K562 (cell line): ENCODE measurements around the gene TMEM222. TPM values are rescaled to one million over a fixed set of nuclear protein-coding genes. Genes with fewer than 3 reads are reported as not detected.
A peak's percentile ranks its signal among the peaks of the same experiment; 100 is the strongest.

Experiments
- CHD2 ChIP-seq: IDR thresholded peaks from 2 replicates; pipeline ENCODE4 v1.6.1; 2011; ENCODE audit warnings: low read depth, low read length
- CREB3L1 ChIP-seq: fragments of 450-650 bp; IDR thresholded peaks from 2 replicates; pipeline ENCODE4 v1.6.1; 2014; ENCODE audit warnings: low read depth, mild to moderate bottlenecking, moderate library complexity, borderline replicate concordance
- CREM ChIP-seq: IDR thresholded peaks from 2 replicates; pipeline ENCODE4 v1.6.1; 2014; ENCODE audit warnings: antibody characterized with exemption, low read depth
- FOXK1 ChIP-seq: sonication (generic); formaldehyde crosslinking; IDR thresholded peaks from 2 replicates; pipeline ENCODE4 v1.8.0; 2022; ENCODE audit warnings: missing genetic modification reagents, mild to moderate bottlenecking, borderline replicate concordance
- FOXM1 ChIP-seq, 2 experiments: fragments of 450-650 bp in 1 of 2; sonication (generic) in 1 of 2; formaldehyde crosslinking in 1 of 2; IDR thresholded peaks; 2 replicates each; pipeline versions ENCODE4 v1.6.1 to v1.9.0; 2017 to 2022; ENCODE audit warnings: low read depth in 2 of 2, mild to moderate bottlenecking in 2 of 2, missing genetic modification reagents in 1 of 2, moderate library complexity in 1 of 2
- FOXO4 ChIP-seq: fragments of 450-650 bp; formaldehyde crosslinking; IDR thresholded peaks from 2 replicates; pipeline ENCODE4 v1.4.0; 2020; ENCODE audit warnings: mild to moderate bottlenecking, moderate library complexity
- GATAD2B ChIP-seq: fragments of 450-650 bp; IDR thresholded peaks from 2 replicates; pipeline ENCODE4 v1.6.1; 2017; ENCODE audit warnings: mild to moderate bottlenecking, borderline replicate concordance
- PKNOX1 ChIP-seq: fragments of 450-650 bp; IDR thresholded peaks from 2 replicates; pipeline ENCODE4 v1.6.1; 2016
- POLR3G ChIP-seq: IDR thresholded peaks from 2 replicates; pipeline ENCODE4 v1.6.1; 2011; ENCODE audit not compliant: insufficient read length, insufficient replicate concordance; ENCODE audit errors: extremely low read depth
- TCFL5 ChIP-seq: fragments of 250-450 bp; sonication (Bioruptor Pico); conservative IDR thresholded peaks from 2 replicates; pipeline ENCODE4 v1.6.1; 2021; ENCODE audit warnings: mild to moderate bottlenecking, moderate library complexity, matching md5 sums
- TFAM ChIP-seq: fragments of 250-450 bp; sonication (Bioruptor Pico); conservative IDR thresholded peaks from 2 replicates; pipeline ENCODE4 v1.5.0; 2021; ENCODE audit warnings: mild to moderate bottlenecking, moderate library complexity
- THRAP3 ChIP-seq: fragments of 450-650 bp; IDR thresholded peaks from 2 replicates; pipeline ENCODE4 v1.6.1; 2016; ENCODE audit warnings: mild to moderate bottlenecking, inconsistent platforms, borderline replicate concordance
- ZBTB17 ChIP-seq: fragments of 450-650 bp; formaldehyde crosslinking; IDR thresholded peaks from 2 replicates; pipeline ENCODE4 v1.4.0; 2020; ENCODE audit warnings: mild to moderate bottlenecking
- ZNF134 ChIP-seq: fragments of 250-450 bp; sonication (Bioruptor Pico); conservative IDR thresholded peaks from 2 replicates; pipeline ENCODE4 v1.4.0; 2020
- ZNF140 ChIP-seq: fragments of 250-450 bp; sonication (Bioruptor Pico); IDR thresholded peaks from 2 replicates; pipeline ENCODE4 v1.8.0; 2021; ENCODE audit warnings: moderate library complexity, mild to moderate bottlenecking, inconsistent platforms
- ZNF586 ChIP-seq: fragments of 450-650 bp; formaldehyde crosslinking; conservative IDR thresholded peaks from 2 replicates; pipeline ENCODE4 v1.4.0; 2020; ENCODE audit warnings: mild to moderate bottlenecking, moderate library complexity
- ZNF76 ChIP-seq: fragments of 250-450 bp; sonication (Bioruptor Pico); IDR thresholded peaks from 2 replicates; pipeline ENCODE4 v1.4.0; 2020; ENCODE audit warnings: mild to moderate bottlenecking, moderate library complexity, borderline replicate concordance
- ZNF785 ChIP-seq: fragments of 250-450 bp; sonication (Bioruptor Pico); IDR thresholded peaks from 2 replicates; pipeline ENCODE4 v1.4.0; 2020; ENCODE audit warnings: mild to moderate bottlenecking
- polyA plus RNA-seq, 8 experiments: library from polyadenylated mRNA; depleted of rRNA in 4 of 8; stranded (reverse) in 5 of 8; unstranded in 3 of 8; fragments of >200 nt; fragmentation: Nextera tagmentation in 2 of 8; fragmentation: Illumina TruSeq in 1 of 8; extraction: Ambion mirVana in 2 of 8; extraction: Trizol in 1 of 8; gene quantifications; 2 replicates each; pipeline versions ENCODE4 v1.2.1 to v1.2.3, GENCODE V29; 2011 to 2014; ENCODE audit warnings: inconsistent platforms in 1 of 8, missing spikeins in 1 of 8
- total RNA-seq, 7 experiments: library from RNA; depleted of rRNA in 6 of 7; stranded (reverse); fragments of >200 nt in 6 of 7; fragmentation: Illumina TruSeq in 2 of 7; extraction: Trizol in 2 of 7; gene quantifications; 2 replicates each; pipeline versions ENCODE4 v1.2.1 to v1.2.3, GENCODE V29; 2011 to 2021; ENCODE audit warnings: low replicate concordance in 1 of 7
- TF ChIP-seq, protein P1 (sequence below), 2 experiments: fragments of 450-650 bp in 1 of 2; sonication (generic) in 1 of 2; formaldehyde crosslinking; conservative IDR thresholded peaks; 2 replicates each; pipeline versions ENCODE4 v1.4.0 to v1.8.1; 2020 to 2022; ENCODE audit warnings: mild to moderate bottlenecking in 1 of 2, missing genetic modification reagents in 1 of 2
- TF ChIP-seq, protein P2 (sequence below): sonication (generic); formaldehyde crosslinking; IDR thresholded peaks from 2 replicates; pipeline ENCODE4 v1.8.0; 2022; ENCODE audit warnings: missing genetic modification reagents, mild to moderate bottlenecking, borderline replicate concordance

The TMEM222 gene
- total and polyA plus RNA-seq, 9 of the 15 experiments (the other 6 are each of a cell fraction or from before 2014, with no cell fraction given), result 6.9 to 48.0 (median 32.8) TPM

DNA sequence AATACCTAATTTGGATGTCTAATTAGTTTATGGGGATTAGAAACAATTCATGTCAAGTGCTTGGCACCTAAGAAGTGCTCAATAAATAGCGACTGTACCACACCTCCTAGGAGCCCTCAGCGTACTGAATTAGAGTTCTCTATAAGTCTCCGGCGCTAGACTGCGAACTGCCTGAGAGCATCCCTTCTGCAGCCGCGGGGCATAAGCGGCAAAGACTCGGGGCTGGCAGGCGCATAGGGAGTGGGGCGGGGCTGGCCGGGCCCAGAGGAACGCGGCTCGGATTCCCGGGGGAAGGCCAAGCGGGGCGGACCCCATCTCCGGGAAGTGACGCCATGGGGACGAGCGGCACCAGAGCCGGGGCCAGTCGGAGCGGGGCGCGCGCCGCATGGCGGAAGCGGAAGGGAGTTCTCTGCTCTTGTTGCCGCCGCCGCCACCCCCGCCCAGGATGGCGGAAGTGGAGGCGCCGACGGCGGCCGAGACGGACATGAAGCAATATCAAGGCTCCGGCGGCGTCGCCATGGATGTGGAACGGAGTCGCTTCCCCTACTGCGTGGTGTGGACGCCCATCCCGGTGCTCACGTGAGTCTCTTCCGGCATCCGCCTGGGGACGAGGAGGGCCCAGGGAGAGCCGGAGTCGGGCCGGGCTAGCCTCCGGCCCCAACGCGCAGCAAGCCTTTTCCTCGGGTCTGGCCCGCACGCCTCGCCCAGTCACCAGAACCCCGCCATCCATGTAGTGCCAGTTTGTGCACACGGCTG, at the start of gene TMEM222 (continued):
- peak; percentile 88 for TF ChIP-seq CREB3L1
- no peak for TF ChIP-seq ZNF785 (CRISPR knock-in tag)
- TF ChIP-seq GATAD2B, result peak; percentile 92
- TF ChIP-seq, protein P1, sequence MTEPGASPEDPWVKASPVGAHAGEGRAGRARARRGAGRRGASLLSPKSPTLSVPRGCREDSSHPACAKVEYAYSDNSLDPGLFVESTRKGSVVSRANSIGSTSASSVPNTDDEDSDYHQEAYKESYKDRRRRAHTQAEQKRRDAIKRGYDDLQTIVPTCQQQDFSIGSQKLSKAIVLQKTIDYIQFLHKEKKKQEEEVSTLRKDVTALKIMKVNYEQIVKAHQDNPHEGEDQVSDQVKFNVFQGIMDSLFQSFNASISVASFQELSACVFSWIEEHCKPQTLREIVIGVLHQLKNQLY (CRISPR knock-in tag; conservative IDR thresholded peaks at IDR 0.05), result no peak
- TF ChIP-seq ZNF134 (CRISPR knock-in tag), result no peak
- no peak; the same call in 1 of the 2 replicates for TF ChIP-seq TCFL5 (CRISPR knock-in tag)
- TF ChIP-seq, protein P2, sequence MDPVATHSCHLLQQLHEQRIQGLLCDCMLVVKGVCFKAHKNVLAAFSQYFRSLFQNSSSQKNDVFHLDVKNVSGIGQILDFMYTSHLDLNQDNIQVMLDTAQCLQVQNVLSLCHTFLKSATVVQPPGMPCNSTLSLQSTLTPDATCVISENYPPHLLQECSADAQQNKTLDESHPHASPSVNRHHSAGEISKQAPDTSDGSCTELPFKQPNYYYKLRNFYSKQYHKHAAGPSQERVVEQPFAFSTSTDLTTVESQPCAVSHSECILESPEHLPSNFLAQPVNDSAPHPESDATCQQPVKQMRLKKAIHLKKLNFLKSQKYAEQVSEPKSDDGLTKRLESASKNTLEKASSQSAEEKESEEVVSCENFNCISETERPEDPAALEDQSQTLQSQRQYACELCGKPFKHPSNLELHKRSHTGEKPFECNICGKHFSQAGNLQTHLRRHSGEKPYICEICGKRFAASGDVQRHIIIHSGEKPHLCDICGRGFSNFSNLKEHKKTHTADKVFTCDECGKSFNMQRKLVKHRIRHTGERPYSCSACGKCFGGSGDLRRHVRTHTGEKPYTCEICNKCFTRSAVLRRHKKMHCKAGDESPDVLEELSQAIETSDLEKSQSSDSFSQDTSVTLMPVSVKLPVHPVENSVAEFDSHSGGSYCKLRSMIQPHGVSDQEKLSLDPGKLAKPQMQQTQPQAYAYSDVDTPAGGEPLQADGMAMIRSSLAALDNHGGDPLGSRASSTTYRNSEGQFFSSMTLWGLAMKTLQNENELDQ (CRISPR knock-in tag), result 0 out of 2 replicates have a peak, but pooled peaks have one; percentile 77
- no peak for TF ChIP-seq FOXM1 (IDR thresholded peaks at IDR 0.05; ENCODE audit: low read depth)
- peak; percentile 91; the same call in 1 of the 2 replicates for TF ChIP-seq FOXM1 (CRISPR knock-in tag; IDR thresholded peaks at IDR 0.05; ENCODE audit: low read depth)
- no peak for TF ChIP-seq ZNF76 (CRISPR knock-in tag)
- peak; percentile 85; the same call in 1 of the 2 replicates for TF ChIP-seq ZBTB17 (CRISPR knock-in tag)
- TF ChIP-seq ZNF140, result no peak
- no peak for TF ChIP-seq ZNF586
- no peak for TF ChIP-seq THRAP3
- TF ChIP-seq FOXO4 (CRISPR knock-in tag), result no peak
- peak; percentile 69 for TF ChIP-seq PKNOX1
- peak; percentile 99 for TF ChIP-seq CREM
- 0 out of 2 replicates have a peak, but pooled peaks have one; percentile 24 for TF ChIP-seq CHD2
- no peak for TF ChIP-seq TFAM (CRISPR knock-in tag)
- TF ChIP-seq FOXK1 (CRISPR knock-in tag), result peak; percentile 97
- no peak for TF ChIP-seq POLR3G
